ENCODE data around the gene ST6GALNAC6.

DNA sequence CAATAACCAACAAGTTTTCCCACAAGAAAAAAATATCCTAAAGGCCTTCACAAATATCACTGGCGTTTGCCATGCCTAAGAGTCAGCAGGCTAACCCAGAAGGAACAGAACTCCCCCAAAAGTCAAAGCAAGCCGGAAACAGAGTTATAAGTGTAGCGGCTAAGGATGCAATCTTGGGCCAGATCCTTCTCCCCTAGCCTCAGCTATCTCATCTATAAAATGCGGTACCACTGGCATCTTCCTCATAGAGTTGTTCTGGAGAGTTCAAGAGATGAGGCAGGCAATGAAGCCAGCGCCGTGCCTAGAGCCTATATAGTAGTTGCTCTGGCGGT lies 37.6 kb upstream of the ST6GALNAC6 start:
- TF ChIP-seq, protein P1, sequence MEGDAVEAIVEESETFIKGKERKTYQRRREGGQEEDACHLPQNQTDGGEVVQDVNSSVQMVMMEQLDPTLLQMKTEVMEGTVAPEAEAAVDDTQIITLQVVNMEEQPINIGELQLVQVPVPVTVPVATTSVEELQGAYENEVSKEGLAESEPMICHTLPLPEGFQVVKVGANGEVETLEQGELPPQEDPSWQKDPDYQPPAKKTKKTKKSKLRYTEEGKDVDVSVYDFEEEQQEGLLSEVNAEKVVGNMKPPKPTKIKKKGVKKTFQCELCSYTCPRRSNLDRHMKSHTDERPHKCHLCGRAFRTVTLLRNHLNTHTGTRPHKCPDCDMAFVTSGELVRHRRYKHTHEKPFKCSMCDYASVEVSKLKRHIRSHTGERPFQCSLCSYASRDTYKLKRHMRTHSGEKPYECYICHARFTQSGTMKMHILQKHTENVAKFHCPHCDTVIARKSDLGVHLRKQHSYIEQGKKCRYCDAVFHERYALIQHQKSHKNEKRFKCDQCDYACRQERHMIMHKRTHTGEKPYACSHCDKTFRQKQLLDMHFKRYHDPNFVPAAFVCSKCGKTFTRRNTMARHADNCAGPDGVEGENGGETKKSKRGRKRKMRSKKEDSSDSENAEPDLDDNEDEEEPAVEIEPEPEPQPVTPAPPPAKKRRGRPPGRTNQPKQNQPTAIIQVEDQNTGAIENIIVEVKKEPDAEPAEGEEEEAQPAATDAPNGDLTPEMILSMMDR (IDR thresholded peaks at IDR 0.05; ENCODE audit: low read depth, low read length, missing input control) = no peak
- no peak for TF ChIP-seq RAD21 (IDR thresholded peaks at IDR 0.05)
- TF ChIP-seq HNF4A (conservative IDR thresholded peaks at IDR 0.05) = no peak
- no peak for TF ChIP-seq ZBTB33 (IDR thresholded peaks at IDR 0.05)
- TF ChIP-seq TAF1 (conservative IDR thresholded peaks at IDR 0.05) = no peak
- TF ChIP-seq MAX (IDR thresholded peaks at IDR 0.05) = no peak
- no peak for TF ChIP-seq FOXA1 (IDR thresholded peaks at IDR 0.05)
- TF ChIP-seq GABPA (IDR thresholded peaks at IDR 0.05 in 1 of 2, conservative IDR thresholded peaks at IDR 0.05 in 1 of 2) = no peak
- TF ChIP-seq SP1 (IDR thresholded peaks at IDR 0.05) = no peak
- no peak for TF ChIP-seq ATF3 (IDR thresholded peaks at IDR 0.05)
